GM18858 (cell line): ENCODE measurements around the gene IGSF23.
"Not testable (repeated sequence)": the region's sequence is repeated elsewhere in the genome, so short reads cannot be mapped to it uniquely, and the experiment has no call there.

Source experiments
- ATAC-seq: cut with Tn5 transposase; IDR thresholded peaks from one replicate; pipeline ENCODE4 v1.9.1; 2021; ENCODE audit not compliant: unreplicated experiment

IGSF23 gene

DNA sequence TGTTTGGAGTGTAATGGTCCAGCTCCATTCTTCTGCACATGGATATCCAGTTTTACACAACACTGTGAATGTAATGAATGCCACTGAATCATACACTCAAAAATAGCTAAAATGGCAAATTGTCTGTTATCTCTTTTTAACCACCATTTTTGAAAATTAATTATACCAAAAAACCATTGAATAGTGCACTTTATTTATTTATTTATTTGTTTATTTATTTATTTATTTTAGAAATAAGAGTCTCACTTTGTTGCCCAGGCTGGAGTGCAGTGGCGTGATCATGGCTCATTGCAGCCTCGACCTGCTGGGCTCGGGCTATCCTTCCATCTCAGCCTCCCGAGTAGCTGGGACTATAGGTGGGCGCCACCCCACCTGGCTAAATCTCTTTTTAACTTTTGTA is 50.6 kb downstream of the IGSF23 start:
- no peak for ATAC-seq

- ATAC-seq = no peak
Measured at GRCh38 chr19:44664976-44665375, 51.6 kb downstream of the IGSF23 start.

DNA sequence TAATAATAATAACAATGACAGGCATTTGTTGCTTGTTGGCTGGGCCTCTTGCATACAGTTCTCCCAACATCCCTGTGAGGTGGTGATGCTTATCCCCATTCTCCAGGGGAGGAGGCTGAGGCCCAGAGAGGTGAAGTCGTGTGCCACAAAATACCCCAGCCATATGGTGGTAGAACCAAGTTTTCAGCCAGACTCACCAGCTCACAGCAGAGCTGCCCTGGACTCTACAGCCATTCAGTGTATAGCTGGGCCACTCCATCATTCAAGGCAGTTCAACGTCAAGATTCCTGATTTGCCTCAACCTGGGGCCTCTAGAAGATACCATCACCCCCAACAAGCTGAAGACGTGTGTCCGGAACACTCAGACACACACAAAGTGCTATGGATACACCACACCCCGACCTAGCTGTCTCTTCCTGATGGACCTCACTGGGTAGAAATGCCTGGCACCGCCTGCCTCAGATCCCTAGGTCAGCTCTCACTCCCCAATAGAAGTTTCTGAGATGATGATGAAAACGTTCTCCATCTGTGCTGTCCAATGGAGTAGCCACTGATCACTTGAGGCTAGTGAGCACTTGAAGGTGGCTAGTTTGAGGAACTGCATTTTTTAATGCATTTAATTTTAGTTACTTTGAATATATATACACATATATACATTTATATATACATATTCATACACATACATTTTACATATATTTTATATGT is 53.6 kb downstream of the IGSF23 start:
- ATAC-seq = no peak

DNA sequence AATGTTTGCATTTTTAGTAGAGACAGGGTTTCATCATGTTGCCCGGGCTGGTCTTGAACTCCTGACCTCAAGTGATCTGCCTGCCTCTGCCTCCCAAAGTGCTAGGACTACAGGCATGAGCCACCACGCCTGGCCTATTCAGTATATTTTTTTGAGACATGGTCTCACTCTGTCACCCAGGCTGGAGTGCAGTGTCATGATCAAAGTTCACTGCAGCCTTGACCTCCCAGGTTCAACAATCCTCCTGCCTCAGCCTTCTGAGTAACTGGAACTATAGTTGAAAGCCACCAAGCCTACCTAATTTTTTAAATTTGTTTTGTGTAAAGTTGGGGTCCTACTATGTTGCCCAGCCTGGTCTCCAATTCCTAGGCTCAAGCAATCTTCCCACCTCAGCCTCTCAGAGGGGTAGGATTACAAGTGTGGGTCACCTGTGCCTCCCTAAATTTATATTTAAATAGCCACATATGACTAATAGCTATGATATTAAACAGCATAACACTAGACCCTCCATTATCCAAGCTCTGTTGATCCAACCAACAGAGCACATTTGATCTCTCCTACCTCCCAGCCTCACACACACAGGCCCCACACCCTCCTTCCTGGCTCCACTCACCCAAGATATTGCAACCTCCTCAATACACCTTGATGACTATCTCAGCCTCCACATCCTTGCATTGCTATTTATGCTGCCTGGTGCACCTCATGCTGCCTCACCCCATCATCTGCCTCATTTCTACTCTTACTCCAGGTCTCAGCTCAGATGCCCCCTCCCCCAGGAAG is 55.8 kb downstream of the IGSF23 start:
- ATAC-seq = no peak

DNA sequence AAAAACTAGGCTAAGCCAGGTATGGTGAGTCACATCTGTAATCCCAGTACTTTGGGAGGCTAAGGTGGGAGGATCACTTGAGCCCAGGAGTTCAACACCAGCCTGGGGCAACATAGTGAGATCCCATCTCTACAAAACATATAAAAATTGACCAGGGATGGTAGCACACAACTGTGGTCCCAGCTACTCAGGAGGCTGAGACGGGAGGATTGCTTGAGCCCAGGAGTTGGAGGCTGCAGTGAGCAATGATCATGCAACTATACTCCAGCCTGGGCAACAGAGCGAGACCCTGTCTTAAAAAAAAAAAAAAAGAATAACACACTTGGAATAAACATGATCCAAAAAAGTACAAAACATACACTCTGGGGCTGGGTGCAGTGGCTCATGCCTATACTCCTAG is 56.7 kb downstream of the IGSF23 start:
- ATAC-seq = not testable (repeated sequence)

DNA sequence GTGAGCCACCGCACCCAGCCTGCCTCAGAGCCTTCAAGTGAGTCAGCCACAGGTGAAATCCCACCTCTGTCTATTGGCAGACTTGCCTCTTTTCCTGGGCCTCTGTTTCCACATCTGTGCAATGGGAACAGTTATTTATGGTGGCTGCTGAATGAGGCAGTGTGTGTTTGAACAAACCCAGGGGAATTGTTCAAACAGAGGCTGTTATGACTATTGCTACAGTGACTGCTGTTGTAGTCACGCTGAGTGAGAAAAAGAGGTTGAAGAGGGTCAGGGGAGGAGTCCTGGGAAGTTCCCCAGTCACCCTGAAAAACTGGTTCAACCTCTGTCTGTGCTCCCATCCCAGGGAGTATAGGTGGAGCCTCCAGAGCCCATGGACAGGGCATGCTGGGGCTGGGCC is 58.0 kb downstream of the IGSF23 start, which contains the start of gene CEACAM19:
TSS of gene CEACAM19 (plus strand) at position 83 of the 400 bp plus-strand sequence. CDS start 450 bp downstream, outside the sequence.
- no peak for ATAC-seq

GRCh38 chr19:44672226-44672625 is 58.9 kb downstream of the IGSF23 start:
- no peak for ATAC-seq

DNA sequence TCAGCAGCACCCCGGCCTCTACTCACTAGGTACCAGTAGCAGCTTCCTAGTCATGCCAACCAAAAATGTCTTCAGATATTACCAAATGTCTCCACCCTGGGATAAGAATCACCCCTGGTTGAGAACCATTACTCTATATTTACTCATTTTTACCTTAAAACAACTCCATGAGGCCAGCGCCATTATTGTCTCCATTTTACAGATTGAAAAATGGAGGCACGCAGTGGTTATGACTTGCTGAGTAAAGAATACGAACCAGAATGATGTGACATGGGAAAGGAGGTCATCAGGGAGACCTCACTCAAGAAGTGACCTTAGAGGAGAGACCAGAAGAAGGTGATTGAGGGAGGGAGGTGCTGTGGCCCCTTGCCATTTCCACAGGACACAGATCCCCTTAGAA is 60.1 kb downstream of the IGSF23 start:
- ATAC-seq = no peak

- no peak for ATAC-seq
Measured at GRCh38 chr19:44675521-44675920, 62.2 kb downstream of the IGSF23 start.

DNA sequence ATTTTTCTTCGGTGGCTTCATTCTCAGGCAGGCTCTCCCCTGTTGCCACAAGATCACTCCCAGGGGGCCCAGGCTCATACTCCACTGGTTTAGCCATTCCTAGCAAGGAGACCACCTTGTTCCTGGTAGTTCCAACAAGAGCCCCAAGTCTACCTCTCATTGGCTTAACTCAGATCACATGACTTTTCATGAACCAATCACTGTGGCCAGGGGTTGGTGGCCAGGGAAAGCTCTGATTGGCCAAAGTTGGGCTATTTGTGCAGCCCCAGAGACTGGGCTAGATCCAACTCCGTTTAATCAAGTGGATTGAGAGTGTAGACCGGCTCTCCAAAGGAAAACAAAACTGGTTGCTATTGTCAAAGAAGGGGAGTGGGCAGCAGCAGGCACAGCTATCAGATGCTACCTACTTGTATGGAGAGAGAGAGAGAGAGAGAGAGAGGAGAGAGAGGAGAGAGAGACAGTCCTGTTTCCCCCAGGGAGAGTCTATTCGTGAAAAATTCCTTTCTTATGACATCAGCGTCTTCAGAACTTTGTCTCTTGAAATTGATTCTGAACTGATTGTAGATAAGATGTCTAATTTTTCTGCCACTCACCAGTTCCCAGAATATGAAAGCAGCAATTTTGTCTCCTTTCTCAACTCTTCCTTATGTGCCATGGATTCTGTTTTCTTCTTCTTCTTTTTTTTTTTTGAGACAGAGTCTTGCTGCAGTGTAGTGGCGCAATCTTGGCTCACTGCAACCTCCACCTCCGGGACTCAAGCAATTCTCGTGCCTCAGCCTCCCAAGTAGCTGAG is 63.9 kb downstream of the IGSF23 start:
- ATAC-seq = no peak

- ATAC-seq = no peak
Measured at GRCh38 chr19:44680536-44680935, 67.2 kb downstream of the IGSF23 start.

- no peak for ATAC-seq
Measured at GRCh38 chr19:44681992-44682790, 68.8 kb downstream of the IGSF23 start.

DNA sequence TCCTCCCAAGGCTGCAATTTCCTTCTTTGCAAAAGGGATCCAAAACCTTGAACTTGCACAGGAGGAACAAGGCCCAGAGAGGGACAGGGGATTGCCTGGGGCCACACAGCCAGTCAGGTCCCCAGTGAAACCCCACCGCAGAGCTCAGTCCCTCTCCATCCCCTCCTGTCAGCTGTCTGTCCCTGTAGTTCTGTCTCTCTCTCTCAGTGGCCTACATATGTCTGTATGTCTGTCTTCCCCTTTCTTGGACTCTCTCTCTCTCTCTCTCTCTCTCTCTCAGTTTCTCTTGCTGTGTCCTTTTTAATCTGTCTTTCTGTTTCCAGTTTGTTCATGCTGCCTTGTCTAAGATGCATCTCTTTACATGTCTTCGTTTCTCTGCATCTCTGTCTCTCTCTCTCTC is 69.4 kb downstream of the IGSF23 start:
- ATAC-seq = no peak

DNA sequence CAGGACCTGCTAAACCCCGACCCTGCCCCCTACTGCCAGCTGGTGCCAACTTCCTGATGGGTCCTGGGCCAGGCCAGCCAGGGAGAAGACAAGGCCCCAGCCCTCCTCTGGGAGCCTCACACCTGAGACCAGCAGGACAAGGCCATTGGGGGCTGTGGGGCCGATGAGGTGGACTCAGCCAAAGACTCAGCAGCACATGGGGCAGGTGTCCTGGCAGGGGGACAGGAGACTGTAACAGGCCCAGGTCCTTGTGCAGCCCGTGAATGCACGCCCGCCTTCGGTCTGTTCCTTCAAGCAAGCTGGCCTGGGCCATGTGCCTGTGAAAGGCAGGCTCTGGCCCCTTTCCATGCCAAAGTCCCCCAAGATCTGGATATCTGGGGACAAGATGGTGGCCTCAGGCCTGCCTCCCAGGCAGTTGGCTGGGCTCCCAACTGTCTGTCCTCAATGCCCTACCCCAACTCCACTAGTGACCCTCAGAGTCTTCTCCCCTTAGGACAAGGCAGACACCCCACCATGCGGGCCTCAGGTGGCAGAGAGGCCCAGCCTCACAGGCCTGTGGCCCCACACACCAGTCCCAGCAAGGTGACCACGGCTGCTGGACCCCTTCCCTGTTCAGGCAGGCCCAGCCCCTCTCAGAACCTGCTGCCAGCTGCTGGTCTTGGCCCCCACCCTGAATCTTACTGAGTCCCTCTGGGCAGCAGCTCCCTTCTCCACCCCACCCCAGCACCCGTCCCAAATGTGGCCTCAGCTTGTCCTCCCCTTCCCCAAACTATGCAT is 70.3 kb downstream of the IGSF23 start:
- ATAC-seq = no peak

- not testable (repeated sequence) for ATAC-seq
Measured at GRCh38 chr19:44684396-44684795, 71.0 kb downstream of the IGSF23 start.

GRCh38 chr19:44684892-44685863 is 71.8 kb downstream of the IGSF23 start:
- ATAC-seq = no peak

- no peak for ATAC-seq
Measured at GRCh38 chr19:44685877-44686276, 72.5 kb downstream of the IGSF23 start.
